Measurements from ENCODE around the gene TOR1AIP2.

TOR1AIP2 gene

DNA sequence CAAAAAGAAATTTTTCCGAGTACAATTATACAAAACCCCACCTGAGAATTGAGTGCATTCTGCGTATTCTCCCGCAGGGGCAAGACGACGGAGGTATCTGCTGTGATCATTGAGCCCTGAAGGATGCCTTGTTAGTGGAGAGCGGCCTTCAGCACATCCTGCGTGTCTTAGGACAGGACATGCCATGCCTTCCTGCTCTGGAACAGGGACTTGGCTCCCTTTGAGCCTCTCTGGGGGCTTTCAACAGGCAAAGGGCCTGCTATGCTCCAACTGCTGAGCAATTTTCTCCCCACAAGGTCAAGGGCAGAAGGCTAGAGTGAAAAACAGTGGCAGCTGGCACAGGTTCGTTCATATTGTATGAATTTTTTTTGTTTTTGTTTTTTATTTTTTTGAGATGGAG lies 52.4 kb downstream of the TOR1AIP2 start:
- no peak for DNase-seq

DNA sequence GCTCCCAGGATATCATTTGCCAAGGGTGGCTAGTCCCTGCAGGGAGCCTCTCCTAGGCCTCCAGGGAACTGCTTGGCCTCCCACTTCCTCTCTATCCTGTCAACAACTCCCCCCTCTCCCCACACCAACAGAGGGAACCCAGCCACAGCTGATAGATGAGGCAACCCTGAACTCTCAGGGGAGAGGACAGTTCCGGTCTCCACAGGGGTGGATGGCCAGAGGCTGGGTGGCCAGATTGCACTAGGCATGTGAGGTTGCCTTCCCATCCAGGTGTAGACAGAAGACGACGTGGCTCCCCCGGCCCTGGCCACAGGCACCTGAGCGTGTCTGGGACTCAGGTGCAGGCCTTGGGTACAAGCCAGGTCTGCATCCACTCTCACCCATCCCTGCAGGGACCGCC lies 53.3 kb downstream of the TOR1AIP2 start:
- DNase-seq: no peak

DNA sequence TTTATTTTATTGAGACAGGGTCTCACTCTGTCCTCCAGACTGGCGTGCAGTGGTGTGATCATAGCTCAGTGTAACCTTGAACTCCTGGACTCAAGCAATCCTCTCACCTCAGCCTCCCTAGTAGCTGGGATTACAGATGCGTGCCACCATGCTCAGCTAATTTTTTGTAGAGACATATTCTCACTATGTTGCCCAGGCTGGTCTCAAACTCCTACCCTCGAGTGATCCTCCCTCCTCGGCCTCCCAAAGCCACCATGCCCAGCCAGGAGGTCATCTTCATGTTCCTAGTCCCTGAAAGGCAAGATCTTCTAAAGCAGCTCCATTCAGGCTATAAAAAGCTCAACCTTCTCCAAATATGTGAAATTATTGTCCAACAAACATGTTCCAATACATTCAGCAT lies 53.9 kb downstream of the TOR1AIP2 start:
- no peak for DNase-seq

DNA sequence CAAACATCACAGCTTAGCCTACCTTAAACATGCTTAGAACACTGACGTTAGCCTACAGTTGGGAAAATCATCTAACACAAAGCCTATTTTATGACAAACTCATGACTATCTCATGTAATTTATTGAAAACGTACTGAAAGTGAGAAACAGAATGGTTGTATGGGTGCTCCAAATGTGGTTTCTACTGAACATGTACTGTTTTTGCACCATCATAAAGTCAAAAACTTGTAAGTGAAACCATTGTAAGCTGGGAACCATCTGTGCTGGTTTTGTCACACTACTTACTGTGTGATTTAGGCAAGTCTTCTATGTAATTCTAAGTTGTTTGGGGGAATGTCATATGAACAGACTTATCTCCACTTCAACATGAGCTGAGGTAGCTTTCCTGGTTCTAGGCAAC lies 55.5 kb downstream of the TOR1AIP2 start:
- no peak for DNase-seq

DNA sequence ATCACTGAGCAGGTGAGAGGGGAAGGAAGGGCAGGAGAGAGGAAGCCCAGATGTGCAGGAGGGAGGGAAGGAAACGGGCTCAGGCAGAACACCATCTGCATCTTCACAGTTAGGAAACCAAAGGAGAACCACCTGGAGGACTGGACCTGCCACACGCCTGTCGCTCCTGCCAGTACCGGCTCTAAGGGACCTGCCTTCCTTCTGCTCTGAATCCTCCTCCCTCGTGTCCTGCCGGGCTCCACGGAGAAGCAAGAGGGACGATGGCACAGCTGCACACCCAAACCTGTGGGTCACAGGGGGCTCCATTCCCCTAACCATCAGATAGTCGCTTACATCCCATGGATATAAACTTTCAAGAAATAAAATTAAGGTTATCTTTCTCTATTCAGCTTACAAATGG lies 56.1 kb downstream of the TOR1AIP2 start:
- no peak for DNase-seq

- no peak for DNase-seq
These were observed 57.2 kb downstream of the TOR1AIP2 start for GRCh38 chr1:179820226-179820970.

GRCh38 chr1:179818743-179819173 lies 58.8 kb downstream of the TOR1AIP2 start:
- no peak for DNase-seq

DNA sequence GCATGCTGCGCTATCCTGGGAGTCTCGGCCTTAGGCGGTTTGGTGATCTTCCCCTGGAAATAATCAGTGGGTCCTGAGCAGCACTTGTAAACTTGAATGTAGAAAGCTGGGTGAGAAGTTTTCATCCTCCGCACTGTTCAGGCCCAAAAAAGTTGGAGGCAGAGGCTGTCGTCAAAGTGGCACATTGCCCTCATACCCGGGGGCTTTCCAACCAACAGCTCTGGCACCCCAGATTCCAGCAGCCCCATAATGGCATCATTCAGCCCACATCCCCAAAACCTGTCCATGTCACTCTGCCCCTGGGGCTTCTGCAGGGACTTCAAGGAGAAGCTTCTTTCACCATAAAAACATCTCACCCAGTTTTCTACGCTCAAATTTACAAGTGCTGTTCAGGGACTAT lies 59.3 kb downstream of the TOR1AIP2 start:
- no peak for DNase-seq

DNA sequence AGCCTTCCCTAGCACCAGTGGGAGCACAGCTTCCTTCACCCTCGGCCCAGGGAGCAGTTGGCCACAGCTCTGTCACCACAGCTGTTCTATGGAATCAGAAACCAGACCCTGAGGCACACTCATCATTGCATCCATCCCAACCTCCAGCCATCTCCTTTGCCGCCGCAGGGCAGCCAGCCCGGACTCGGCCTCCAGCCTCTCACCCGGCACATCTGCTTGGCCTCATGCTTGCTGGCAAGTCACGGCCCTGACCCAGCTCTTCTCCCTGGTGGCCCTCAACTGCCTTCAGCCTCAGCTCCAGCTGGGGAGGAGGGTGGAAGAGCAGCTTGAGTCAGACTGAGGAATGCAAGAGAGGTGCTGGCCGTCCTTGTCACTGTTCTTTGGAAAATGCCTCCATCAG lies 59.8 kb downstream of the TOR1AIP2 start:
- peak; percentile 60 for DNase-seq

DNA sequence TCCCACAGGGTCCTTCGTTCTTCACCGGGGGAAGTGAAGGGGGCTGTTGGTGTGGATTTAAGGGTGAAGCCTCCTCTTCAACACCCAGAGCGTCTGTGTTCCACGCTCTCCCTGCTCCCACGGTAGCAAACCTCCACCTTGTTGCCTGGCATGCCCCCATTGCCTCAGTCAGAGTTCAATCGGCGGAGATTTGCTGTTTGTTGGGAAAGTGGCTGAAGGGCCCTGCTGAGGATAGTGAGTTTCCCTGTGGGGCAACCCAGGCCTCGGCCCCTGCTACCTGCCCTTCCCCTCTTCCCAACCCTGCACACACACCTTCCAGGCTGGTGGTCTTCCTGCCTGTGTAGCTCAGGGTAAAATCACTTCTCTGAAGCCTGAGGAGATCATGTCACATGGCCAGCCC lies 60.5 kb downstream of the TOR1AIP2 start:
- no peak for DNase-seq

DNA sequence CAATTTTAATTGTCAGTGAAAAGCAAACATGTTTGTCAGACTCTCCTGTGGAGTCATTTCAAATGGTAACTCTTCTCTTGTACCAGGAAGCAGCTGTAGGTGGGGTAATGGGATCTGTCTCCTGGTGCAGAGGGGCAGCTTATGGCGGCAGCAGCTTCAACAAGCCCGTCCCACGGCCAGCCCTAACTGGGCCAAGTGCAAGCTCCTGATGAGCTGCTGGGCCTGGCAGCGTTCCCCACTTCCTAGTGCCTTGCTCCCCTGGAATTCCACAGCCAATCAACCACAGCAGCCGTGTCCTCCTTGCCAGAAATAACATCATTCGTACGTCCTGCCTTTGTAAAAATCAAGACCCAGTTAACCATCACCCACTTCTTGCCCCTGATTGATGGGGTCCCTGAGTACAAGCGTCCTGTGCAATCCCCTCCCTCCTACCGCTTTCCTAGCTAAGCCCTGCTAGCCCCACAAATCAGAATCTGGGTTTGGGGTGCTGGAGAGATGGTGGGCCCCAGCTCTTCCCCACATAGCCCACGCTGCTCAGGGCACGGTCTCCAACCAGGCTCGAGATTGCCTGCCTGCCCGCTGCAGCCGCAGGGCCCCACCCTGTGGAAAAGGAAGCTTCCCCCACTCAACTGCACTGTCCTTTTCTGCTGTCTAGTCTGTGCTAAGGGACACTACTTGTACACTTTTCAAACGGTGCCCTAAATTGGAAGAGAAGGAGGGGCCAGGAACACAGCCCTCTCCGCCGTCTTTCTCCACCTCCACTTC lies 61.2 kb downstream of the TOR1AIP2 start:
- DNase-seq: peak; percentile 86

GRCh38 chr1:179815641-179816040 lies 62.0 kb downstream of the TOR1AIP2 start:
- no peak for DNase-seq

GRCh38 chr1:179814546-179814838 lies 63.1 kb downstream of the TOR1AIP2 start:
- DNase-seq: no peak

DNA sequence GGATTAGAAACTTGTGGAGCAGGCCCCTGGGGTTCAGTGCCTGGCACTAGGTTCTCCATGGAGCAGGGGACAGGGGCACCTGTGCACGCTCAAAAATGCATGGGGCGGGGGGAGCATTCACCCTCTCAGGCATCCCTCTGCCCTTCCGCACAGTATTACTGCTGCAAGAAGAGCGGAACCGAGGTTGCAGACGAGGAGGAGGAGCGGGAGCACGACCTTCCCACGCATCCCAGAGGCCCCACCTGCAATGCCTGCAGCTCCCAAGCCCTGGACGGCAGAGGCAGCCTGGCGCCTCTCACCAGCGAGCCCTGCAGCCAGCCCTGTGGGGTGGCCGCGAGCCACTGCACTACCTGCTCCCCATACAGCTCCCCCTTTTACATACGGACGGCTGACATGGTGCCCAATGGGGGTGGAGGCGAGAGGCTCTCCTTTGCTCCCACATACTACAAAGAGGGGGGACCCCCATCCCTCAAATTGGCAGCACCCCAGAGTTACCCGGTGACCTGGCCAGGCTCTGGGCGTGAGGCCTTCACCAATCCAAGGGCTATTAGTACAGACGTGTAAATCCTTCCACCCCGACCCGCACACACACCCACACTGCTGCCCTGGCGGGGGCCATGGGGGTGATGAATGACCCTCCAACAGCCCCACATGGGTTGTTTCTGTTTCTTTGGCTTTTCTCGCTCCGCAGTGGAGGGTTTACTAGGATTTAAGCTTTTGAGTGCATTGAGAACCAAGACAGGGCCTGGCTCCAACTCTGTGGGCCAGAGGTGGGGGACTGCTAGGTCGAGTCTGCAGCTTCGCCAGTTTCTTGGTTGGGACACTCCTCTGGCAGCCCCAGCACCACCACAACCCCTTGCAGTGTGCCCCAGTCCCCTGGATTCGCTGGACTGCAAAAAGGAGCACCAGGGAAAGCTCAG lies 63.7 kb downstream of the TOR1AIP2 start:
- DNase-seq: no peak

DNA sequence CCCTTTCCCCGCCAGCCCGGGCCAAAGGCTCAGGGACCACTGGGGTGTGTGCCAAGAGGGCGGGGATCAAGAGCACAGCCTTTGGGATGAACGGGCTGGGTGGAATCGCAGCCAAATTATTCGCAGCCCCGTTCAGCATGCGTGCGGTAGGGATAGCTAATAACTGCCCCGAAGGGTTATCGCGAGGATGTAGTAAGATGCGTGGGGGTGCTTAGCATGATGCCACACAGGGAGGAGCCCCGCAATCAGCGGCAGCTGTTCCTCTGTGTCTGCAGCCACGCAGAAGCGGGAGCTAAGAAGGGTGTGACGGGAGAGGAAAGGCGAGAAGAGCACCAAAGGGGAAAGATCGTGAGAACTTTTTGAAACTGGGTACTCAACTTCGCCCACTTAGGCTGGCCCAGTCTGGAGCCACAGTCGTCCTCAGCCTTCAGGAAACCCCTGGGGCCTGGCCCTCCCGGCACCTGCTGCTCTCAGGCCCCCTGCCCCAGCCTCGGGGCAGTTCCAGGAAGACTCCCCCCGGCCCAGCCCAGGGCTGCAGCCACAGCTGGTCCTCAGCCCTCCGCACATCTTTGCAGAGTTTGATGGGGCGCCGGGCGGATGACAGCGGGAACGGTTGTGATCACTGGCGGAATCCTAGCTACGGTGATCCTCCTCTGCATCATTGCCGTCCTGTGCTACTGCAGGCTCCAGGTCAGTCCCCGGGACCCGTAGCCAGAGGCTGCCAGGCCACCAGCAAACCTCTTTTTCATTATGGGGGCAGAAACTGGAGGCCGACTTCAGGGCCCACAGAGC lies 64.9 kb downstream of the TOR1AIP2 start:
- DNase-seq: no peak

GRCh38 chr1:179810367-179810715 lies 67.3 kb downstream of the TOR1AIP2 start:
- no peak for DNase-seq

DNA sequence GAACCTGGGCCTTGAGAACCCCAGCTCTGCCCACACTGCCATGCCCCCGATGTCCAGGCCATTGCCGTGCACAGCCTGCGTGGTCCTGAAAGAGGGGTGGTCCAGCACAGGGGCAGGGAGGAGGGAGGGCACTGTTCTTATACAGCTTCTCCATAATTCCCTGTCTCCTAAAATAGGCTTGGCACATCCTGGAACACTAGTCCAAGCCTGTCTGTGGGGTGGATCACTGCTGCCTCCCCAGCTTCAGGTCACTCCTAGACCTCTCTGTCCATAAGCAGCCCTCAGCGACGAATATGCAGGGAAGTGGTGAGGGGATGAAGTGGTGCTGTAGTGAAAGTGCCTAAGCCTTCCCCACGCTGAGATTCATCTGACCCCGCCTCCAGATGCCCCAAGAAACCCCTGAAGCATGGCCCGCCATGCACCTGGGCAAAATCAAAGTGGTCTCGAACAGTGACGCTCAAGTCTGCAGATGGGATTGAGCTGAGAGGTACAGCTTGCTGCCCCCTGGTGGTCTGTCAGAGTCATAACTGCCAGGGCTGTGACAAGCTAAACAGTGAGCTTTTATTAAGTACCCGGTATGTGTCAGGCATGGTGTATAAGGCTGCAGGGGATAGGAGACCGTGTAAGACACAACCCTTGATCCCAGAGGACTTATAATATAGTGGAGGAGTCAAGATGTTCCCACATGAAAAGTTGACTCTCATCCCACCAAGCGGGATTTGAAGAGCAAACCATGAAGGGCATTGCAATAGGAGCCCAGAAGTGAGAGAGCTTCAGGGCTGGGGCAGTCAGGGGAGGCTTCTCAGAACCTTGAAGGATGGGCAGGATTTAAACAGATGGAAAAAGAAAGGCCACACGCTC lies 67.9 kb downstream of the TOR1AIP2 start:
- peak; percentile 80 for DNase-seq

- no peak for DNase-seq
These were observed 69.1 kb downstream of the TOR1AIP2 start for GRCh38 chr1:179808503-179808902.

DNA sequence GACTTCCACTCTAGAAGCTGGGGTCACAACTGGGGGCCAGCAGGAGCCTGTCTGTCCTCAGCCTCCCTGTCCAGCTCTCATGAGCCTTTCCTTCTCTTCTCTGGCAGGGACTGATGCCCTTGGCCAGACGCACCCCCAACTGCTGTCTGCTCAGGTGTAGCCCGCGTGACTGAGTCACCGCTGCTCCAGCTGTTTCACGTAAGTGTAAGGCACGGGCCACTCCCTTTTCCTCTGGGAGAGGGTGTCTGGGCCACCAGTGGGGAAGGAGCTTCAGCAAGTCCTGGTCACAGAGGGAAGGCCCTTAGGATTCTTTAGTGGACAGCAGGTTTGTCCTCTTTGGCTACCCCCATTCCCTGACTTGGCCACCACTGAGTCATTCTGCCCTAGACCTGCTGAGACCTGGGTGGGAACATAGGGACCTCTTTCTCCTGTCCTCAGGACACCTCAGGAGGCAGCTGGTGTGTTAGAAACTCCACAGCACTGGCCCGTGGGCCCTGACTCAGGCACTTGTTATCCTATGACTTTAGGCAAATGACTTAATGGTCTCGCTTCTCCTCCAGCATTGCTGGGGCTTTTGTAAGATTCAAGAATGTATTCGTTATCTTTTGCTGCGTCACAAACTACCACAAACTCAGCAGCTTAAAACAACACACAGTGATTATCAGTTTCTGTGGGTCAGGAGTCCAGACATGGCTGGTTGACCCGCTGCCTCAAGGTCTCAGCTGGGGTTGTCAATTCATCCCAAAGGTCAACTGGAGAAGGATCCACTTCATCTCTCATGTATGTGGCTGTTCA lies 69.7 kb downstream of the TOR1AIP2 start:
- DNase-seq: no peak

DNA sequence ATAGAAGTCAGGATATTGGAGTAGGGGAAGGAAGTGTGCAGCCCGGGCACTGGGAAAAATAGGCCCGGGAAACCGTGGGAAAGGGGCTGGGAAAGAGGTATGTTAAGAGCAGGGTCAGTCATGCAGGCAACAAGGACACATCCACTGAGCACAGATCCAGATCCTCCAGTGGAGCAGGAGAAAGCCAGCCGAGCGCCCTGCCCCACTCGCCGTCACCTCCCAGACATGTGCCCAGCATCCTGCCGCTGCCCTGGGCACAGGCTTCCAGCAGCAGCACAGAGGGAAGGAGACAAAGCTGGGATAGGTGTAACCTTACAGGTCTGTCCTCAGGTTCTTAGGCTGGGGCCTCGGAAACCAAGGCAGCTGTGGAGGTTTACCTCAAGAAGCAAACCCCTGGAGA lies 70.3 kb downstream of the TOR1AIP2 start:
- DNase-seq: no peak

DNA sequence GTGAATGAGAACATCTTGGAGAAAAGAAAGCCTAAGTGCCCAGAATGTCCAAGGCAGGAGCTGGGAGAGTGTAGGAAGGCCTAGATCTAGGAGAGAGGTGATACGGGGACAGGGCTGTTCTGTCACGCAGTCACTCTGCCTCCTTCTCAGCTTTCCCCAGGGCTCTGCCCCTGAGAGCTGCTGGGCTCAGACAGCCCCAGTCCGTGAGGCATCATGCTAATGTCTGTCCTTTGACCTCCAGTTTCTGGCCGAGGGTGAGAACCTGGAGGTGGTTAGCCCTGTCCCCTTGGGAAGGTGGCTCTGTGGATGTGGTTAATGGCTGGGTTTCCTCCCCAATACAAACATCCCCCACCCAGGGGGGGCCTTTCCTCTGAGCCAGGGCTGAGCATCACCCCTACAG lies 71.3 kb downstream of the TOR1AIP2 start:
- DNase-seq: no peak

Measured in femur (tissue), 1 donor.